AG10803 (cell line): ENCODE measurements around the gene RSAD2.
"Not testable (repeated sequence)": the region's sequence is repeated elsewhere in the genome, so short reads cannot be mapped to it uniquely, and the experiment has no call there.

ENCODE experiments used
- DNase-seq: peaks from one replicate; pipeline ENCODE4 v3.0.0; 2010; ENCODE audit warnings: low read depth
- H3K4me3 ChIP-seq: 2 replicates; pipeline ENCODE4 v1.5.1; 2011; ENCODE audit warnings: mild to moderate bottlenecking, low read length, control low read depth
- TF ChIP-seq, protein P1 (sequence below): conservative IDR thresholded peaks from 2 replicates; pipeline ENCODE4 v1.5.1; 2011; ENCODE audit warnings: mild to moderate bottlenecking, low read length, control low read depth, inconsistent platforms

Gene RSAD2

GRCh38 chr2:6934758-6935651 lies 57.4 kb downstream of the RSAD2 start:
- no peak overlapping the region for H3K4me3 ChIP-seq
- DNase-seq, result no peak
- TF ChIP-seq, protein P1, sequence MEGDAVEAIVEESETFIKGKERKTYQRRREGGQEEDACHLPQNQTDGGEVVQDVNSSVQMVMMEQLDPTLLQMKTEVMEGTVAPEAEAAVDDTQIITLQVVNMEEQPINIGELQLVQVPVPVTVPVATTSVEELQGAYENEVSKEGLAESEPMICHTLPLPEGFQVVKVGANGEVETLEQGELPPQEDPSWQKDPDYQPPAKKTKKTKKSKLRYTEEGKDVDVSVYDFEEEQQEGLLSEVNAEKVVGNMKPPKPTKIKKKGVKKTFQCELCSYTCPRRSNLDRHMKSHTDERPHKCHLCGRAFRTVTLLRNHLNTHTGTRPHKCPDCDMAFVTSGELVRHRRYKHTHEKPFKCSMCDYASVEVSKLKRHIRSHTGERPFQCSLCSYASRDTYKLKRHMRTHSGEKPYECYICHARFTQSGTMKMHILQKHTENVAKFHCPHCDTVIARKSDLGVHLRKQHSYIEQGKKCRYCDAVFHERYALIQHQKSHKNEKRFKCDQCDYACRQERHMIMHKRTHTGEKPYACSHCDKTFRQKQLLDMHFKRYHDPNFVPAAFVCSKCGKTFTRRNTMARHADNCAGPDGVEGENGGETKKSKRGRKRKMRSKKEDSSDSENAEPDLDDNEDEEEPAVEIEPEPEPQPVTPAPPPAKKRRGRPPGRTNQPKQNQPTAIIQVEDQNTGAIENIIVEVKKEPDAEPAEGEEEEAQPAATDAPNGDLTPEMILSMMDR, result no peak

DNA sequence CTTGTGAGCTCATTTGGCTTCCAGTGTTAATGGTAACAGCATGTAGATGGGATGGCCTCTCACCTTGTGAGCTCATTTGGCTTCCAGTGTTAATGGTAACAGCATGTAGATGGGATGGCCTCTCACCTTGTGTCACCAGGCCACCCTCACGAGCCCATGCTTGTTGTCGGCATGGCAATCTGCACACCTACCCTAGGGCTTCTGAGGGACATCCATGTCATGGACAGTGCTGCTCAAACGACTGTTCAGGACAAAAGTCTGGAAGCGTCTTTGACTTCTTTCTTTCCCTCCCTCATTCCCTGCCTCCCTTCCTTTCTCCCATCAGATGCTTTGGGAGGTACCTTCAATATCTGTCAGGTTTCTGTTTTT lies 58.1 kb downstream of the RSAD2 start:
- DNase-seq, H3K4me3 ChIP-seq: not testable (repeated sequence)

DNA sequence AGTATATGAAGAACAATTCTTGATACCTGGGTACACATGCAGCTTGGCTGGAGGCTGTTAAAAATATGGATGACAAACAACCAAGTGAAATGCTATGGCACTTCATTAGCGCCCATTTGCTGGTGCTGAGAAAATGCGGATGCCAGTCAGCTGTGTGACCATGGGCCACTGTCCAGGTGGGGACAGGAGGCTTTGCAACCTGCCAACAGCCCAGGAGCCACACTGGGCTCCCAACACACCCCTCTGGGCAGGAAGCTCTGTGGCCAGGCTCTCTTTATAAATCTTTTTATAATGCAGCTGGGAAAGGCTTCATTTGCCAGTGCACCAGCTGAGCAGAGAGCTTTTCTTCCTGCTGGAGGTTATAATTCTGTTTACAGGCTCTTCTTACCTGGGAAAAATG lies 59.6 kb downstream of the RSAD2 start:
- no peak for DNase-seq
- TF ChIP-seq, protein P1, result no peak
- H3K4me3 ChIP-seq, result no peak overlapping the region

GRCh38 chr2:6937582-6937981 lies 60.0 kb downstream of the RSAD2 start:
- no peak overlapping the region for H3K4me3 ChIP-seq
- TF ChIP-seq, protein P1, result no peak

DNA sequence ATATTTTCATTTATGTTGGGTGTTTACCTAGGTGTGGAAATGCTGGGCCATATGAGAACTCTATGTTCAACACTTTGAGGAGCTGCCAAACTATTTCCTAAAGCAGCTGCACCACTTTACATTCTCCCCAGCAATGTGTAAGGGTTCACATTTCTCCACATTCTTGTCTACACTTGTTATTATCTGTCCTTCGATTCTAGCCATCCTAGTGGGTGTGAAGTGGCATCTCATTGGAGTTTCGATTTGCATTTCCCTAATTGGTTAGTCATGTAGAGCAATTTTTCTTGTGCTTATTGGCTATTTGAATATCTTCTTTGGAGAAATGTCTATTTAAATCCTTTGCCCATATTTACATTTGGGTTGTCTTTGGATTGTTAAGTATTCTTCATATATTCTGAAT lies 61.5 kb downstream of the RSAD2 start:
- no peak overlapping the region for H3K4me3 ChIP-seq

More at GRCh38 chr2:6937582-6937981, 60.0 kb downstream of the RSAD2 start:
- no peak for DNase-seq

DNA sequence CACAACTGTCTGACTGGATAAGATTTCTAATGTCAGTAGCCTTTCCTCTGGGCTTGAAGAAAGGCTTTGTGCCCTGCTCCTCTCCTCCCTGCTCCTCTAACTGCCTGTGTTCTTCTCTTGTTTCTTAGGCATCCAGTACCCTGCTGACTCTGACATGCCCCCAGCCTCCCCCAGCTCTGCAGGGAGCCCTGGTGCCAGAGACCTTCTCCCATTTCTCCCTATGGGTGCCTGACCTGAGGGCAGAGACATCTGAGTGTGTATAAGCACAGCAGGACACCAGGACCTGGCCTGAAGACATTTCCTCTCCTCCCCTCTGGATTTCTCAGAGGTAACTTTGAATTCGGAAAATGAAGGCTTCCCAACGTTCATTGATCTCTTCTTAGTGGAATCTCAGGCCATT lies 63.2 kb downstream of the RSAD2 start:
- DNase-seq, result no peak
- H3K4me3 ChIP-seq, result no peak overlapping the region
- TF ChIP-seq, protein P1, result no peak

More for the DNA sequence above, 61.5 kb downstream of the RSAD2 start:
- TF ChIP-seq, protein P1, result no peak
- no peak for DNase-seq

DNA sequence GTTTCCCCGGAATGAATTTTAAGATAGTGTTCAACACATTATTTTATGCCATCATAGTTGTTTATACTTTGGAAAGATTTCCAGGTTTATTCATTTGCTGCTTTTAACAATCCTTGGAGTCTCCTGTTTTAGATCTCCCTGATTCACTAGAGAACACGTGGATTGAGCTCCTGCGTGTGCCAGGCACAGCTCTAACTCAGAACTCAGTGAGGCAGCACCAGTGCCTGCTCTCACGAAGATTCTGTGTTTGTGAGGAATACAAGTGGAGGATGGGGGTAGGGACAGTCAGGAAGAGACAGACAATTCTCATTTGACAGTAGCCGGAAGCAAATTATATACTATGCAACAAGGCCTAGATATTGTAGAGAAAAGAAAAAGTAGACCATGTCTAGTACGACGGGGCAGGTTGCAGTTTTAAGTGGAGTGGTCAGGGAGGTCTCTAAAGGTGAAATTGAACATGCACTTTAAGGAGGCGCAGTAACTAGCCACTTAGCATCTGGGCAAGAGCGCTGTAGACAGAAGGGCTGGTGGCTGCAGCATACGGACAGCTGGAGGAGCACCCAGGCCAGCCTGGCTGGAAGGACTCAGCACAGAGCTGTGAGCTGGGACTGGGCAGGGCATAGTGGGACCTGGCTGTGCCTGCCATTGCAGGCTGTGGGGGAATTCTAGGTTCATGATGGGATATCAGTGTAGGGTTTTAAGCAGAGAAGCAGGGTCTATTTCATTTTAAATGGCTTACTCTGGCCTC lies 63.9 kb downstream of the RSAD2 start:
- no peak overlapping the region for H3K4me3 ChIP-seq
- no peak for DNase-seq
- TF ChIP-seq, protein P1, result no peak
